ENCODE results near the gene P3H1. TPM values are rescaled to one million over a fixed set of nuclear protein-coding genes. Genes with fewer than 3 reads are reported as not detected.

Gene P3H1
- total and polyA plus RNA-seq, 2 of the 13 experiments (the other 11 are each of a cell fraction or from before 2014, with no cell fraction given): 64.6 to 120 TPM

GRCh38 chr1:42774928-42775526, 8.2 kb upstream of the P3H1 start:
- TF ChIP-seq ZNF703 (CRISPR knock-in tag; IDR thresholded peaks at IDR 0.05; ENCODE audit: borderline replicate concordance): no peak
- TF ChIP-seq RBFOX2 (IDR thresholded peaks at IDR 0.05; ENCODE audit: low read depth, low read length): 0 out of 2 replicates have a peak, but pooled peaks have one; percentile 29
- H3K4me3 ChIP-seq (replicated peaks in 1 of 3; ENCODE audit: insufficient read depth in 1 of 3, low read depth in 2 of 3, low read length in 3 of 3): no peak overlapping the region
- ATAC-seq (no peak), DNase-seq (ENCODE audit: low spot score) (no peak), FAIRE-seq (no peak)
- no peak overlapping the region for H3K4me2 ChIP-seq (ENCODE audit: low read depth, low read length)
- H3K27me3 ChIP-seq (ENCODE audit: control insufficient read depth in 1 of 2, insufficient read depth in 2 of 2, low read length in 2 of 2): no peaks in the 10 kb centered on the region
- peaks cover 20 to 54% of the 10 kb centered on the region in 2 experiments for H3K36me3 ChIP-seq (replicated peaks in 1 of 2; ENCODE audit: control insufficient read depth in 1 of 2, insufficient read depth in 2 of 2, low read length in 2 of 2)
- peaks cover 24% of the 10 kb centered on the region for H3K79me2 ChIP-seq (ENCODE audit: insufficient read depth, low read length)
- BruUV-seq (replicated peaks): no TSS peak
- intact Hi-C loops (cut with micrococcal nuclease; ENCODE audit: unreplicated experiment) (loop anchor here (5.0 kb wide), 1 partner anchor 297 kb away; no protein-coding TSS in a partner anchor), in situ Hi-C loops (cut with HindIII; ENCODE audit: extremely low pct_ligation_motif_present, low pct_unique_long_range_greater_than_20kb) (loop anchor here (5.0 kb wide), 2 partner anchors 127 to 297 kb away; no protein-coding TSS in a partner anchor)
- ChIA-PET CTCF (ENCODE audit: low intra/inter-chr PET ratio, low total read pairs) (no interaction called here), POLR2A (no interaction called here)
- WGBS (ENCODE audit: low lambda C conversion rate): 89% methylated on average over 2 of the region's 5 CpGs
- H4K20me1 ChIP-seq (ENCODE audit: insufficient read depth, low read length): no peaks in the 10 kb centered on the region
- no peaks in the 10 kb centered on the region for H3K9me3 ChIP-seq (ENCODE audit: low read length)
- H2AFZ ChIP-seq (ENCODE audit: low read length): no peak overlapping the region
- peaks cover 25% of the 10 kb centered on the region for H3K4me1 ChIP-seq (ENCODE audit: insufficient read depth, low read length)
- H3K27ac ChIP-seq (ENCODE audit: extremely low read length, insufficient read depth, low read length): no peak overlapping the region
- no peak overlapping the region for H3K9ac ChIP-seq (ENCODE audit: insufficient read depth, low read depth, low read length)

DNA sequence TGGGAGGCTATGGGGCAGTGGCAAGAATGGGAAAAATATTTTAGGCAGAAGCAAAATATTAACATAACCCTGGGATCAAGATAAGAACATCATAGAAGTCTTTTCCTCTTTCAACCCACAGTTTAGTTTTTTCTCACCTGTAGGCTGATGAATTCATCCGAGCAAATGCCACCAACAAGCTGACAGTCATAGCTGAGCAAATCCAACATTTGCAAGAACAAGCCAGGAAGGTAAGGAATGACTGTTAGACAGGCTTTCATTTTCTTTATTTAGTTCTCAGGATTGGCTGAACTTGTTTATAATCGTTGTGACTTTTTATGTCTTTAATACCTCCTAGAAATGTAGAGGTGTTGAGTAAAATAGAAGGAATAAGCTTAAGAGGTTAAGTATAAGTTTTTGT, 6.6 kb upstream of the P3H1 start:
- BruUV-seq (replicated peaks): no TSS peak

More for the DNA sequence above, 6.6 kb upstream of the P3H1 start:
- POLR2A ChIA-PET: no interaction called here
- FAIRE-seq (no peak), ATAC-seq (no peak), DNase-seq (ENCODE audit: low spot score) (no peak)
- TF ChIP-seq SETDB1 (CRISPR knock-in tag; IDR thresholded peaks at IDR 0.05; ENCODE audit: borderline replicate concordance) (no peak), ZNF501 (CRISPR knock-in tag; IDR thresholded peaks at IDR 0.05) (no peak), CENPT (CRISPR knock-in tag; IDR thresholded peaks at IDR 0.05; ENCODE audit: low read depth) (no peak), TP53 (CRISPR knock-in tag; conservative IDR thresholded peaks at IDR 0.05) (no peak), DDIT3 (CRISPR knock-in tag; IDR thresholded peaks at IDR 0.05) (no peak), MED1 (CRISPR knock-in tag; IDR thresholded peaks at IDR 0.05) (no peak), SYNCRIP (IDR thresholded peaks at IDR 0.05; ENCODE audit: insufficient read depth, low read depth, low read length) (no peak), MEF2D (CRISPR knock-in tag; IDR thresholded peaks at IDR 0.05) (no peak), KLF16 (CRISPR knock-in tag; IDR thresholded peaks at IDR 0.05) (no peak), ZC3H4 (CRISPR knock-in tag; IDR thresholded peaks at IDR 0.05; ENCODE audit: borderline replicate concordance) (no peak), TBX2 (CRISPR knock-in tag; IDR thresholded peaks at IDR 0.05; ENCODE audit: borderline replicate concordance) (no peak), NFIC (IDR thresholded peaks at IDR 0.05; ENCODE audit: low read length) (no peak), CREB1 (IDR thresholded peaks at IDR 0.05) (no peak), CREB1 (CRISPR knock-in tag; IDR thresholded peaks at IDR 0.05) (no peak), JUNB (CRISPR knock-in tag; IDR thresholded peaks at IDR 0.05; ENCODE audit: borderline replicate concordance) (no peak), GPN1 (CRISPR knock-in tag; IDR thresholded peaks at IDR 0.05; ENCODE audit: borderline replicate concordance) (no peak), LCORL (IDR thresholded peaks at IDR 0.05) (no peak), LCORL (CRISPR knock-in tag; IDR thresholded peaks at IDR 0.05) (no peak)
- Histone ChIP-seq H3K9ac (ENCODE audit: insufficient read depth, low read depth, low read length) (no peak overlapping the region), H3K4me1 (ENCODE audit: insufficient read depth, low read length) (peaks cover 41% of the 10 kb centered on the region), H3K36me3 (replicated peaks in 1 of 2; ENCODE audit: control insufficient read depth in 1 of 2, insufficient read depth in 2 of 2, low read length in 2 of 2) (peaks cover 20 to 54% of the 10 kb centered on the region in 2 experiments), H3K9me3 (ENCODE audit: low read length) (no peaks in the 10 kb centered on the region), H3K27me3 (ENCODE audit: control insufficient read depth in 1 of 2, insufficient read depth in 2 of 2, low read length in 2 of 2) (no peaks in the 10 kb centered on the region), H3K27ac (ENCODE audit: extremely low read length, insufficient read depth, low read length) (no peak overlapping the region), H3K79me2 (ENCODE audit: insufficient read depth, low read length) (peaks cover 35% of the 10 kb centered on the region), H3K4me3 (replicated peaks in 1 of 3; ENCODE audit: insufficient read depth in 1 of 3, low read depth in 2 of 3, low read length in 3 of 3) (no peak overlapping the region), H4K20me1 (ENCODE audit: insufficient read depth, low read length) (no peaks in the 10 kb centered on the region), H2AFZ (ENCODE audit: low read length) (no peak overlapping the region), H3K4me2 (ENCODE audit: low read depth, low read length) (no peak overlapping the region)
- 46% methylated on average over 2 of the region's 2 CpGs for WGBS (ENCODE audit: low lambda C conversion rate)
- CTCF ChIA-PET (ENCODE audit: low intra/inter-chr PET ratio, low total read pairs): no interaction called here
- in situ Hi-C loops (cut with HindIII; ENCODE audit: extremely low pct_ligation_motif_present, low pct_unique_long_range_greater_than_20kb) (no loop called here), intact Hi-C loops (cut with micrococcal nuclease; ENCODE audit: unreplicated experiment) (no loop called here)

Measured in HepG2 (cell line).